Measurements from ENCODE around the gene C1QC.

- TF ChIP-seq, protein P1, sequence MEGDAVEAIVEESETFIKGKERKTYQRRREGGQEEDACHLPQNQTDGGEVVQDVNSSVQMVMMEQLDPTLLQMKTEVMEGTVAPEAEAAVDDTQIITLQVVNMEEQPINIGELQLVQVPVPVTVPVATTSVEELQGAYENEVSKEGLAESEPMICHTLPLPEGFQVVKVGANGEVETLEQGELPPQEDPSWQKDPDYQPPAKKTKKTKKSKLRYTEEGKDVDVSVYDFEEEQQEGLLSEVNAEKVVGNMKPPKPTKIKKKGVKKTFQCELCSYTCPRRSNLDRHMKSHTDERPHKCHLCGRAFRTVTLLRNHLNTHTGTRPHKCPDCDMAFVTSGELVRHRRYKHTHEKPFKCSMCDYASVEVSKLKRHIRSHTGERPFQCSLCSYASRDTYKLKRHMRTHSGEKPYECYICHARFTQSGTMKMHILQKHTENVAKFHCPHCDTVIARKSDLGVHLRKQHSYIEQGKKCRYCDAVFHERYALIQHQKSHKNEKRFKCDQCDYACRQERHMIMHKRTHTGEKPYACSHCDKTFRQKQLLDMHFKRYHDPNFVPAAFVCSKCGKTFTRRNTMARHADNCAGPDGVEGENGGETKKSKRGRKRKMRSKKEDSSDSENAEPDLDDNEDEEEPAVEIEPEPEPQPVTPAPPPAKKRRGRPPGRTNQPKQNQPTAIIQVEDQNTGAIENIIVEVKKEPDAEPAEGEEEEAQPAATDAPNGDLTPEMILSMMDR (IDR thresholded peaks at IDR 0.05; ENCODE audit: low read depth, low read length, missing input control) = no peak
- no peak for TF ChIP-seq ZBTB33 (IDR thresholded peaks at IDR 0.05)
- TF ChIP-seq, protein P2, sequence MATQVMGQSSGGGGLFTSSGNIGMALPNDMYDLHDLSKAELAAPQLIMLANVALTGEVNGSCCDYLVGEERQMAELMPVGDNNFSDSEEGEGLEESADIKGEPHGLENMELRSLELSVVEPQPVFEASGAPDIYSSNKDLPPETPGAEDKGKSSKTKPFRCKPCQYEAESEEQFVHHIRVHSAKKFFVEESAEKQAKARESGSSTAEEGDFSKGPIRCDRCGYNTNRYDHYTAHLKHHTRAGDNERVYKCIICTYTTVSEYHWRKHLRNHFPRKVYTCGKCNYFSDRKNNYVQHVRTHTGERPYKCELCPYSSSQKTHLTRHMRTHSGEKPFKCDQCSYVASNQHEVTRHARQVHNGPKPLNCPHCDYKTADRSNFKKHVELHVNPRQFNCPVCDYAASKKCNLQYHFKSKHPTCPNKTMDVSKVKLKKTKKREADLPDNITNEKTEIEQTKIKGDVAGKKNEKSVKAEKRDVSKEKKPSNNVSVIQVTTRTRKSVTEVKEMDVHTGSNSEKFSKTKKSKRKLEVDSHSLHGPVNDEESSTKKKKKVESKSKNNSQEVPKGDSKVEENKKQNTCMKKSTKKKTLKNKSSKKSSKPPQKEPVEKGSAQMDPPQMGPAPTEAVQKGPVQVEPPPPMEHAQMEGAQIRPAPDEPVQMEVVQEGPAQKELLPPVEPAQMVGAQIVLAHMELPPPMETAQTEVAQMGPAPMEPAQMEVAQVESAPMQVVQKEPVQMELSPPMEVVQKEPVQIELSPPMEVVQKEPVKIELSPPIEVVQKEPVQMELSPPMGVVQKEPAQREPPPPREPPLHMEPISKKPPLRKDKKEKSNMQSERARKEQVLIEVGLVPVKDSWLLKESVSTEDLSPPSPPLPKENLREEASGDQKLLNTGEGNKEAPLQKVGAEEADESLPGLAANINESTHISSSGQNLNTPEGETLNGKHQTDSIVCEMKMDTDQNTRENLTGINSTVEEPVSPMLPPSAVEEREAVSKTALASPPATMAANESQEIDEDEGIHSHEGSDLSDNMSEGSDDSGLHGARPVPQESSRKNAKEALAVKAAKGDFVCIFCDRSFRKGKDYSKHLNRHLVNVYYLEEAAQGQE (IDR thresholded peaks at IDR 0.05) = no peak
- TF ChIP-seq ATF3 (IDR thresholded peaks at IDR 0.05) = no peak
- no peak for TF ChIP-seq HNF4G (IDR thresholded peaks at IDR 0.05)
These were observed 19.6 kb downstream of the C1QC start for GRCh38 chr1:22662986-22663408.

Measured in liver (tissue), 3 donors.